K562 (cell line): ENCODE results near the gene ALG8. TPM values are rescaled to one million over a fixed set of nuclear protein-coding genes. Genes with fewer than 3 reads are reported as not detected.

Source experiments
- ARID2 ChIP-seq: fragments of 450-650 bp; IDR thresholded peaks from 2 replicates; pipeline ENCODE4 v1.6.1; 2017; ENCODE audit warnings: antibody characterized with exemption, mild to moderate bottlenecking
- CREBBP ChIP-seq: IDR thresholded peaks from one replicate; pipeline ENCODE4 v1.6.1; 2012; ENCODE audit warnings: low read depth, mild to moderate bottlenecking, control low read depth, inconsistent platforms, low read length
- EGR1 ChIP-seq: fragments of 450-650 bp; conservative IDR thresholded peaks from 2 replicates; pipeline ENCODE4 v1.6.1; 2017; ENCODE audit warnings: mild to moderate bottlenecking
- HIVEP1 ChIP-seq: fragments of 250-450 bp; sonication (Bioruptor Pico); IDR thresholded peaks from 2 replicates; pipeline ENCODE4 v1.4.0; 2020; ENCODE audit warnings: mild to moderate bottlenecking
- HNRNPL ChIP-seq: fragments of 200-400 bp; formaldehyde crosslinking; IDR thresholded peaks from 2 replicates; pipeline ENCODE4 v1.6.1; 2017; ENCODE audit warnings: low read depth, mild to moderate bottlenecking, low read length
- MAFG ChIP-seq: fragments of 450-650 bp; conservative IDR thresholded peaks from 2 replicates; pipeline ENCODE4 v1.6.1; 2016; ENCODE audit warnings: missing genetic modification characterization, missing compliant biosample characterization
- MECOM ChIP-seq: fragments of 250-450 bp; sonication (Bioruptor Pico); IDR thresholded peaks from 2 replicates; pipeline ENCODE4 v1.8.0; 2022; ENCODE audit warnings: inconsistent platforms
- NBN ChIP-seq: fragments of 450-650 bp; IDR thresholded peaks from 2 replicates; pipeline ENCODE4 v1.6.1; 2016; ENCODE audit warnings: low read depth, mild to moderate bottlenecking
- NFRKB ChIP-seq: fragments of 450-650 bp; IDR thresholded peaks from 2 replicates; pipeline ENCODE4 v1.6.1; 2016; ENCODE audit warnings: low read depth
- PHF21A ChIP-seq: fragments of 450-650 bp; IDR thresholded peaks from 2 replicates; pipeline ENCODE4 v1.6.1; 2017; ENCODE audit warnings: low read depth, borderline replicate concordance
- PYGO2 ChIP-seq: fragments of 450-650 bp; IDR thresholded peaks from 2 replicates; pipeline ENCODE4 v1.6.1; 2016; ENCODE audit warnings: mild to moderate bottlenecking, missing genetic modification characterization, moderate library complexity, missing compliant biosample characterization
- RBFOX2 ChIP-seq: fragments of 200-400 bp; formaldehyde crosslinking; IDR thresholded peaks from 2 replicates; pipeline ENCODE4 v1.6.1; 2017; ENCODE audit warnings: low read depth, mild to moderate bottlenecking, low read length, moderate library complexity
- SIX5 ChIP-seq, 2 experiments: IDR thresholded peaks; 2 replicates each; pipeline ENCODE4 v1.6.1; 2011; ENCODE audit warnings: low read length in 2 of 2, borderline replicate concordance in 1 of 2, low read depth in 1 of 2, mild to moderate bottlenecking in 1 of 2, moderate library complexity in 1 of 2; ENCODE audit not compliant: insufficient read depth in 1 of 2
- SRSF1 ChIP-seq: fragments of 200-400 bp; formaldehyde crosslinking; IDR thresholded peaks from 2 replicates; pipeline ENCODE4 v1.6.1; 2017; ENCODE audit warnings: mild to moderate bottlenecking, low read depth, low read length, moderate library complexity
- STAT5B ChIP-seq: fragments of 250-450 bp; sonication (Bioruptor Pico); IDR thresholded peaks from 2 replicates; pipeline ENCODE4 v1.8.0; 2021; ENCODE audit warnings: mild to moderate bottlenecking, inconsistent platforms
- TCF7L2 ChIP-seq: fragments of 150-350 bp; IDR thresholded peaks from 2 replicates; pipeline ENCODE4 v1.6.1; 2016; ENCODE audit warnings: low read depth, mild to moderate bottlenecking, low read length, moderate library complexity
- ZC3H8 ChIP-seq: fragments of 450-650 bp; IDR thresholded peaks from 2 replicates; pipeline ENCODE4 v1.6.1; 2017
- ZNF274 ChIP-seq: IDR thresholded peaks from 2 replicates; pipeline ENCODE4 v1.6.1; 2011; ENCODE audit warnings: low read depth, mild to moderate bottlenecking, low read length, moderate library complexity, borderline replicate concordance
- ZNF3 ChIP-seq: fragments of 250-450 bp; sonication (Bioruptor Pico); IDR thresholded peaks from 2 replicates; pipeline ENCODE4 v1.5.0; 2021; ENCODE audit warnings: mild to moderate bottlenecking, moderate library complexity
- ZNF57 ChIP-seq: fragments of 450-650 bp; formaldehyde crosslinking; IDR thresholded peaks from 2 replicates; pipeline ENCODE4 v1.4.0; 2020; ENCODE audit warnings: mild to moderate bottlenecking, moderate library complexity
- polyA plus RNA-seq, 8 experiments: library from polyadenylated mRNA; depleted of rRNA in 4 of 8; stranded (reverse) in 5 of 8; unstranded in 3 of 8; fragments of >200 nt; fragmentation: Nextera tagmentation in 2 of 8; fragmentation: Illumina TruSeq in 1 of 8; extraction: Ambion mirVana in 2 of 8; extraction: Trizol in 1 of 8; gene quantifications; 2 replicates each; pipeline versions ENCODE4 v1.2.1 to v1.2.3, GENCODE V29; 2011 to 2014; ENCODE audit warnings: inconsistent platforms in 1 of 8, missing spikeins in 1 of 8
- total RNA-seq, 7 experiments: library from RNA; depleted of rRNA in 6 of 7; stranded (reverse); fragments of >200 nt in 6 of 7; fragmentation: Illumina TruSeq in 2 of 7; extraction: Trizol in 2 of 7; gene quantifications; 2 replicates each; pipeline versions ENCODE4 v1.2.1 to v1.2.3, GENCODE V29; 2011 to 2021; ENCODE audit warnings: low replicate concordance in 1 of 7
- TF ChIP-seq, protein P1 (sequence below): fragments of 450-650 bp; formaldehyde crosslinking; IDR thresholded peaks from 2 replicates; pipeline ENCODE4 v1.4.0; 2022; ENCODE audit warnings: mild to moderate bottlenecking, moderate library complexity
- TF ChIP-seq, protein P2 (sequence below): fragments of 200-800 bp; sonication (Bioruptor generic); IDR thresholded peaks from 2 replicates; pipeline ENCODE4 v1.6.1; 2017; ENCODE audit warnings: missing genetic modification characterization, missing compliant biosample characterization
- TF ChIP-seq, protein P3 (sequence below): fragments of 250-450 bp; sonication (Bioruptor Pico); IDR thresholded peaks from 2 replicates; pipeline ENCODE4 v1.8.0; 2022; ENCODE audit warnings: inconsistent platforms
- TF ChIP-seq, protein P4 (sequence below): sonication (generic); formaldehyde crosslinking; IDR thresholded peaks from 2 replicates; pipeline ENCODE4 v1.8.1; 2023; ENCODE audit warnings: mild to moderate bottlenecking, missing genetic modification reagents, moderate library complexity

Gene ALG8
- total and polyA plus RNA-seq, 9 of the 15 experiments (the other 6 are each of a cell fraction or from before 2014, with no cell fraction given): 59.3 to 189 (median 106) TPM

DNA sequence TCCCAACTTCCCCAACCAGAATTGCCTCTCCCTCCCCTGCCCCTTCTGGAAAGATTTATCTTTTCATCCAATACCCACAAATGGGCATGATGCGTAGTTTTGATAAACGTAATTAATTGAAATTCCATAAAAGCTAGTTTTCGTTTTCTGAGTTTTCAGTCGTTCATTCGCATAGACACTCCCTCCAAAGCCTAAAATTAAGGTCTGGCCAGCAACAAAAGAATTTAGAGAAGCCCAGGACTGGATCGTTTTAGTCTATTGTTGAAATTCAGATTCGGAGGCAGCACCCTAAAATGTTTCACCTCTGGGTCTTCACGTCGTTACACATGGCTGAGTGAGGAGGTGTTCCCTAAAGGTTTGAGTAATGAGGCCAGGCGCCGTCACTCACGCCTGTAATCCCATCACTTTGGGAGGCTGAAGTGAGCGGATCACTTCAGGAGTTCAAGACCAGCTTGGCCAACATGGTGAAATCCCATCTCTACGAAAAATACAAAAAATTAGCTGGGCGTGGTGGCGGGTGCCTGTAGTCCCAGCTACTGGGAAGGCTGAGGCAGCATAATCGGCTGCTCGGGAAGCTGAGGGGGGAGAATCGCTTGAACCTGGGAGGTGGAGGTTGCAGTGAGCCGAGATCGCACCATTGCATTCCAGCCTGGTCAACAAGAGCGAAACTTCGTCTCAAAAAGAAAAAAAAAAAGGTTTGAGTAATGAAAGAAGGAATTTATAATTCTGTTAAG is 59.2 kb downstream of the ALG8 start (continued):
- TF ChIP-seq, protein P1, sequence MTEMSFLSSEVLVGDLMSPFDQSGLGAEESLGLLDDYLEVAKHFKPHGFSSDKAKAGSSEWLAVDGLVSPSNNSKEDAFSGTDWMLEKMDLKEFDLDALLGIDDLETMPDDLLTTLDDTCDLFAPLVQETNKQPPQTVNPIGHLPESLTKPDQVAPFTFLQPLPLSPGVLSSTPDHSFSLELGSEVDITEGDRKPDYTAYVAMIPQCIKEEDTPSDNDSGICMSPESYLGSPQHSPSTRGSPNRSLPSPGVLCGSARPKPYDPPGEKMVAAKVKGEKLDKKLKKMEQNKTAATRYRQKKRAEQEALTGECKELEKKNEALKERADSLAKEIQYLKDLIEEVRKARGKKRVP (CRISPR knock-in tag): no peak
- no peak for TF ChIP-seq HNRNPL
- no peak for TF ChIP-seq ZNF57
- TF ChIP-seq ZC3H8: no peak
- TF ChIP-seq, protein P2, sequence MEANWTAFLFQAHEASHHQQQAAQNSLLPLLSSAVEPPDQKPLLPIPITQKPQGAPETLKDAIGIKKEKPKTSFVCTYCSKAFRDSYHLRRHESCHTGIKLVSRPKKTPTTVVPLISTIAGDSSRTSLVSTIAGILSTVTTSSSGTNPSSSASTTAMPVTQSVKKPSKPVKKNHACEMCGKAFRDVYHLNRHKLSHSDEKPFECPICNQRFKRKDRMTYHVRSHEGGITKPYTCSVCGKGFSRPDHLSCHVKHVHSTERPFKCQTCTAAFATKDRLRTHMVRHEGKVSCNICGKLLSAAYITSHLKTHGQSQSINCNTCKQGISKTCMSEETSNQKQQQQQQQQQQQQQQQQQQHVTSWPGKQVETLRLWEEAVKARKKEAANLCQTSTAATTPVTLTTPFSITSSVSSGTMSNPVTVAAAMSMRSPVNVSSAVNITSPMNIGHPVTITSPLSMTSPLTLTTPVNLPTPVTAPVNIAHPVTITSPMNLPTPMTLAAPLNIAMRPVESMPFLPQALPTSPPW (CRISPR knock-in tag): 0 out of 2 replicates have a peak, but pooled peaks have one; percentile 5
- no peak for TF ChIP-seq HIVEP1 (CRISPR knock-in tag)
- TF ChIP-seq RBFOX2: no peak
- 0 out of 2 replicates have a peak, but pooled peaks have one; percentile 1 for TF ChIP-seq NBN
- no peak for TF ChIP-seq EGR1
- 0 out of 2 replicates have a peak, but pooled peaks have one; percentile 43 for TF ChIP-seq MECOM (CRISPR knock-in tag)
- TF ChIP-seq ZNF274: no peak
- TF ChIP-seq, protein P3, sequence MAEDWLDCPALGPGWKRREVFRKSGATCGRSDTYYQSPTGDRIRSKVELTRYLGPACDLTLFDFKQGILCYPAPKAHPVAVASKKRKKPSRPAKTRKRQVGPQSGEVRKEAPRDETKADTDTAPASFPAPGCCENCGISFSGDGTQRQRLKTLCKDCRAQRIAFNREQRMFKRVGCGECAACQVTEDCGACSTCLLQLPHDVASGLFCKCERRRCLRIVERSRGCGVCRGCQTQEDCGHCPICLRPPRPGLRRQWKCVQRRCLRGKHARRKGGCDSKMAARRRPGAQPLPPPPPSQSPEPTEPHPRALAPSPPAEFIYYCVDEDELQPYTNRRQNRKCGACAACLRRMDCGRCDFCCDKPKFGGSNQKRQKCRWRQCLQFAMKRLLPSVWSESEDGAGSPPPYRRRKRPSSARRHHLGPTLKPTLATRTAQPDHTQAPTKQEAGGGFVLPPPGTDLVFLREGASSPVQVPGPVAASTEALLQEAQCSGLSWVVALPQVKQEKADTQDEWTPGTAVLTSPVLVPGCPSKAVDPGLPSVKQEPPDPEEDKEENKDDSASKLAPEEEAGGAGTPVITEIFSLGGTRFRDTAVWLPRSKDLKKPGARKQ (CRISPR knock-in tag): no peak
- no peak for TF ChIP-seq PYGO2
- peak; percentile 59; the same call in 1 of the 2 replicates for TF ChIP-seq NFRKB
- TF ChIP-seq SIX5 (IDR thresholded peaks at IDR 0.05; ENCODE audit: borderline replicate concordance in 1 of 2, insufficient read depth in 1 of 2, low read depth in 1 of 2, low read length in 2 of 2): no peak
- TF ChIP-seq MAFG (tag): peak; percentile 69
- no peak for TF ChIP-seq STAT5B (CRISPR knock-in tag)
- TF ChIP-seq SRSF1: no peak
- TF ChIP-seq, protein P4, sequence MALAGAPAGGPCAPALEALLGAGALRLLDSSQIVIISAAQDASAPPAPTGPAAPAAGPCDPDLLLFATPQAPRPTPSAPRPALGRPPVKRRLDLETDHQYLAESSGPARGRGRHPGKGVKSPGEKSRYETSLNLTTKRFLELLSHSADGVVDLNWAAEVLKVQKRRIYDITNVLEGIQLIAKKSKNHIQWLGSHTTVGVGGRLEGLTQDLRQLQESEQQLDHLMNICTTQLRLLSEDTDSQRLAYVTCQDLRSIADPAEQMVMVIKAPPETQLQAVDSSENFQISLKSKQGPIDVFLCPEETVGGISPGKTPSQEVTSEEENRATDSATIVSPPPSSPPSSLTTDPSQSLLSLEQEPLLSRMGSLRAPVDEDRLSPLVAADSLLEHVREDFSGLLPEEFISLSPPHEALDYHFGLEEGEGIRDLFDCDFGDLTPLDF (CRISPR knock-in tag): no peak
- TF ChIP-seq PHF21A: no peak
- no peak for TF ChIP-seq TCF7L2
- TF ChIP-seq ARID2: no peak
- TF ChIP-seq ZNF3 (CRISPR knock-in tag): no peak
- no peak for TF ChIP-seq CREBBP
